PC-9 (cell line): ENCODE measurements around the gene UQCR11. TPM values are rescaled to one million over a fixed set of nuclear protein-coding genes. Genes with fewer than 3 reads are reported as not detected.
A peak's percentile ranks its signal among the peaks of the same experiment; 100 is the strongest.

Experiments used
- Bru-seq: library from RNA; stranded (reverse); fragments of 400-500 nt; gene quantifications from one replicate; lab custom pipeline; 2021; lab: Mats Ljungman, UMichigan
- BruChase-seq, 2 experiments: library from RNA; stranded (reverse); fragments of 400-500 nt; gene quantifications; one replicate each; lab custom pipeline; 2021; lab: Mats Ljungman, UMichigan
- BruUV-seq: library from RNA; stranded (reverse); fragments of 400-500 nt; replicated peaks from 2 replicates; lab custom pipeline; 2021; lab: Mats Ljungman, UMichigan
- CTCF ChIA-PET: fragments of 300-600 bp; sonication (Branson Sonifier 250); formaldehyde crosslinking; loops from one replicate; lab custom pipeline; 2022; ENCODE audit warnings: antibody characterized with exemption; lab: Charles Lee
- POLR2A ChIA-PET: fragments of 300-600 bp; sonication (Branson Sonifier 250); formaldehyde crosslinking; loops from one replicate; lab custom pipeline; 2022; ENCODE audit warnings: antibody characterized with exemption; ENCODE audit not compliant: unreplicated experiment; lab: Charles Lee
- DNase-seq, 2 experiments: peaks; one replicate each; pipeline versions ENCODE4 v3.0.0 to v3.0.0-alpha.2; 2015 to 2022; ENCODE audit warnings: mixed read lengths in 1 of 2
- H2AFZ ChIP-seq: fragments of 200-600 bp; sonication (generic); 2 replicates; pipeline ENCODE4 v1.8.1; 2017; ENCODE audit warnings: antibody characterized with exemption
- H3F3A ChIP-seq: fragments of 200-600 bp; sonication (generic); 2 replicates; pipeline ENCODE4 v1.8.1; 2017; ENCODE audit warnings: antibody characterized with exemption, mild to moderate bottlenecking, low read depth; ENCODE audit not compliant: insufficient read depth
- H3K27ac ChIP-seq: fragments of 200-600 bp; sonication (generic); 2 replicates; pipeline ENCODE4 v1.6.1; 2016; ENCODE audit warnings: mixed run types
- H3K27me3 ChIP-seq: fragments of 200-600 bp; sonication (generic); 2 replicates; pipeline ENCODE4 v1.6.1; 2016; ENCODE audit warnings: low read depth, mixed run types; ENCODE audit not compliant: insufficient read depth
- H3K36me3 ChIP-seq: fragments of 200-600 bp; sonication (generic); 2 replicates; pipeline ENCODE4 v1.6.1; 2016; ENCODE audit warnings: low read depth, mixed run types
- H3K4me1 ChIP-seq: fragments of 200-600 bp; sonication (generic); replicated peaks from 2 replicates; pipeline ENCODE4 v1.6.1; 2016; ENCODE audit warnings: mixed run types; ENCODE audit not compliant: insufficient read depth
- H3K4me2 ChIP-seq: fragments of 200-600 bp; sonication (generic); 2 replicates; pipeline ENCODE4 v1.6.1; 2017; ENCODE audit warnings: mixed run types
- H3K4me3 ChIP-seq: fragments of 200-600 bp; sonication (generic); 2 replicates; pipeline ENCODE4 v1.6.1; 2016; ENCODE audit warnings: mixed run types
- H3K79me2 ChIP-seq: fragments of 200-600 bp; sonication (generic); 2 replicates; pipeline ENCODE4 v1.6.1; 2017; ENCODE audit warnings: low read depth, mixed run types
- H3K9me2 ChIP-seq: fragments of 200-600 bp; sonication (generic); 2 replicates; pipeline ENCODE4 v1.8.1; 2017; ENCODE audit warnings: mild to moderate bottlenecking; ENCODE audit not compliant: insufficient read depth
- H3K9me3 ChIP-seq: fragments of 200-600 bp; sonication (generic); 2 replicates; pipeline ENCODE4 v1.8.1; 2016; ENCODE audit warnings: low read depth; ENCODE audit not compliant: insufficient read depth
- H4K20me1 ChIP-seq: fragments of 200-600 bp; sonication (generic); 2 replicates; pipeline ENCODE4 v1.8.1; 2017; ENCODE audit not compliant: insufficient read depth
- CTCF ChIP-seq: fragments of 200-600 bp; sonication (generic); conservative IDR thresholded peaks from 2 replicates; pipeline ENCODE4 v1.6.1; 2017; ENCODE audit warnings: mixed run types, antibody characterized with exemption, mild to moderate bottlenecking, moderate library complexity
- EZH2 ChIP-seq: fragments of 200-600 bp; sonication (generic); IDR thresholded peaks from 2 replicates; pipeline ENCODE4 v1.8.0; 2017; ENCODE audit warnings: antibody characterized with exemption, low read depth
- intact Hi-C: fragments of 100-400 bp; cut with micrococcal nuclease; formaldehyde crosslinking; loops from one replicate; pipeline ENCODE4 v1.10.0; 2022; ENCODE audit not compliant: unreplicated experiment
- long read RNA-seq: library from polyadenylated mRNA; stranded (forward); transcript quantifications from one replicate; pipeline ENCODE4 v2.0.0, GENCODE V29; 2022
- total RNA-seq: library from RNA; stranded (reverse); gene quantifications from 2 replicates; pipeline ENCODE4 v1.2.3, GENCODE V29; 2021

UQCR11 gene
- total RNA-seq: 196 and 275 TPM in 2 replicates
- percentile 77 among the genes with signal in this experiment for Bru-seq, nascent RNA
- BruChase-seq, experiment 1, labeled RNA remaining after a 2-hour chase: percentile 87 among the genes with signal in this experiment
- BruChase-seq, experiment 2, labeled RNA remaining after a 6-hour chase: percentile 93 among the genes with signal in this experiment
- long read RNA-seq, transcript UQCR11-204 (4 exons, 533 nt): minor isoform, 5 of 851 reads
- long read RNA-seq, transcript UQCR11-203 (3 exons, 1,324 nt): major isoform, 827 of 851 reads
- long read RNA-seq, partial matches to known transcripts: 12 of 851 reads
- long read RNA-seq, other reads (novel, unspliced or antisense): 7 of 851 reads

- H3K27me3 ChIP-seq: no peaks in the 10 kb centered on the region
- H3K4me1 ChIP-seq: peaks cover 26% of the 10 kb centered on the region
- H2AFZ ChIP-seq: peak within 1 kb of the TSS; percentile 87
- DNase-seq: peak; percentile 86 to 92
- H3K4me2 ChIP-seq: peak within 1 kb of the TSS; percentile 78
- intact Hi-C loops: loop anchor here (5.0 to 10.0 kb wide), 3 partner anchors 52 to 192 kb away; no protein-coding TSS in a partner anchor
- peaks cover 45% of the 10 kb centered on the region for H3K79me2 ChIP-seq
- H3K27ac ChIP-seq: peak within 1 kb of the TSS; percentile 73
- no peaks in the 10 kb centered on the region for H3K9me3 ChIP-seq
- ChIA-PET CTCF (interaction anchor here (0.6 to 0.7 kb wide), 2 partner anchors 91 to 414 kb away, joined by 3 to 7 read pairs; no protein-coding TSS in a partner anchor), POLR2A (interaction anchor here (0.6 to 0.7 kb wide), 2 partner anchors 15 to 302 kb away, joined by 4 to 14 read pairs; no protein-coding TSS in a partner anchor)
- TSS peak; percentile 99 for BruUV-seq
- H3K9me2 ChIP-seq: no peaks in the 10 kb centered on the region
- H3F3A ChIP-seq: peaks cover 23% of the 10 kb centered on the region
- H3K4me3 ChIP-seq: peak within 1 kb of the TSS; percentile 92
- no peak for TF ChIP-seq EZH2
- TF ChIP-seq CTCF: peak; percentile 57; the same call in 1 of the 2 replicates
- H4K20me1 ChIP-seq: peaks cover 14% of the 10 kb centered on the region; the same call in 1 of the 2 replicates
- H3K36me3 ChIP-seq: no peaks in the 10 kb centered on the region
These were observed at the start of gene UQCR11 for GRCh38 chr19:1605236-1606137. TSS of gene UQCR11 (minus strand) at chr19:1605462. CDS start at chr19:1605409, 53 bp downstream.

GRCh38 chr19:1654178-1654792 lies 49.0 kb upstream of the UQCR11 start:
- POLR2A ChIA-PET: interaction anchor here (0.6 kb wide), 1 partner anchor 385 kb away, joined by 3 read pairs; the partner anchor contains the start of gene CIRBP
- BruUV-seq: no TSS peak
- CTCF ChIA-PET: interaction anchor here (0.6 kb wide), 1 partner anchor 157 kb away, joined by 17 read pairs; no protein-coding TSS in a partner anchor

More at GRCh38 chr19:1654178-1654792, 49.0 kb upstream of the UQCR11 start:
- no peaks in the 10 kb centered on the region for H4K20me1 ChIP-seq
- peaks cover 19% of the 10 kb centered on the region for H3K79me2 ChIP-seq
- no peaks in the 10 kb centered on the region for H3K9me2 ChIP-seq
- H3K36me3 ChIP-seq: no peaks in the 10 kb centered on the region
- peaks cover 15% of the 10 kb centered on the region; the same call in 1 of the 2 replicates for H3F3A ChIP-seq
- H3K4me3 ChIP-seq: no peak overlapping the region
- H3K27me3 ChIP-seq: no peaks in the 10 kb centered on the region
- TF ChIP-seq EZH2 (no peak), CTCF (no peak)
- no peak overlapping the region for H2AFZ ChIP-seq
- intact Hi-C loops: no loop called here
- peaks cover 47% of the 10 kb centered on the region for H3K4me1 ChIP-seq
- H3K27ac ChIP-seq: no peak overlapping the region
- no peak overlapping the region for H3K4me2 ChIP-seq
- no peaks in the 10 kb centered on the region for H3K9me3 ChIP-seq
- no peak for DNase-seq
